ENCODE measurements around the gene RALB. TPM values are rescaled to one million over a fixed set of nuclear protein-coding genes. Genes with fewer than 3 reads are reported as not detected.
A peak's percentile ranks its signal among the peaks of the same experiment; 100 is the strongest.

Gene RALB
- total and polyA plus RNA-seq, 2 donors (not counting 1 experiment from before 2014, with no cell fraction given), result 58.3 to 73.9 TPM

- Histone ChIP-seq H3K9ac (ENCODE audit: insufficient read depth, low read length) (no peak overlapping the region), H3K36me3 (ENCODE audit: control insufficient read depth, insufficient read depth, low read length) (no peaks in the 10 kb centered on the region), H3K27ac (ENCODE audit: insufficient read depth, low read length) (no peak overlapping the region), H2AFZ (ENCODE audit: low read length) (no peak overlapping the region), H3K4me1 (ENCODE audit: control insufficient read depth, extremely low read depth, insufficient read depth, low read length) (no peaks in the 10 kb centered on the region), H3K9me3 (ENCODE audit: control insufficient read depth, insufficient read depth, low read depth, low read length) (no peaks in the 10 kb centered on the region), H3K27me3 (ENCODE audit: control insufficient read depth, insufficient read depth, low read length) (peaks cover 9% of the 10 kb centered on the region), H3K79me2 (ENCODE audit: control insufficient read depth, insufficient read depth, low read length) (no peaks in the 10 kb centered on the region), H3K4me3 (replicated peaks in 1 of 4; ENCODE audit: control extremely low read depth in 1 of 4, insufficient read depth in 1 of 4, low read depth in 3 of 4, low read length in 4 of 4) (no peak overlapping the region), H3K4me2 (ENCODE audit: extremely low read depth, insufficient read depth, low read length) (no peak overlapping the region), H4K20me1 (ENCODE audit: control insufficient read depth, extremely low read depth, insufficient read depth, low read length) (no peaks in the 10 kb centered on the region)
- no peak for TF ChIP-seq EZH2 (IDR thresholded peaks at IDR 0.05; ENCODE audit: low read length, missing control alignments)
- TF ChIP-seq CTCF (conservative IDR thresholded peaks at IDR 0.05 in 1 of 2, IDR thresholded peaks at IDR 0.05 in 1 of 2; ENCODE audit: low read depth in 1 of 2, low read length in 2 of 2), result no peak
- peak in 1 of 2 donors; percentile 49 for DNase-seq (ENCODE audit: low read depth in 2 of 2)
These were observed 6.9 kb upstream of the RALB start for GRCh38 chr2:120245520-120246332.

- Histone ChIP-seq H3K9me3 (ENCODE audit: control insufficient read depth, insufficient read depth, low read depth, low read length) (no peaks in the 10 kb centered on the region), H3K9ac (ENCODE audit: insufficient read depth, low read length) (no peak overlapping the region), H3K27me3 (ENCODE audit: control insufficient read depth, insufficient read depth, low read length) (peaks cover 9% of the 10 kb centered on the region), H3K4me3 (replicated peaks in 1 of 4; ENCODE audit: control extremely low read depth in 1 of 4, insufficient read depth in 1 of 4, low read depth in 3 of 4, low read length in 4 of 4) (no peak overlapping the region), H3K4me2 (ENCODE audit: extremely low read depth, insufficient read depth, low read length) (no peak overlapping the region), H2AFZ (ENCODE audit: low read length) (no peak overlapping the region), H3K27ac (ENCODE audit: insufficient read depth, low read length) (no peak overlapping the region), H3K79me2 (ENCODE audit: control insufficient read depth, insufficient read depth, low read length) (no peaks in the 10 kb centered on the region), H3K4me1 (ENCODE audit: control insufficient read depth, extremely low read depth, insufficient read depth, low read length) (no peaks in the 10 kb centered on the region), H4K20me1 (ENCODE audit: control insufficient read depth, extremely low read depth, insufficient read depth, low read length) (no peaks in the 10 kb centered on the region), H3K36me3 (ENCODE audit: control insufficient read depth, insufficient read depth, low read length) (no peaks in the 10 kb centered on the region)
- no peak for DNase-seq (ENCODE audit: low read depth in 2 of 2)
- TF ChIP-seq CTCF (conservative IDR thresholded peaks at IDR 0.05 in 1 of 2, IDR thresholded peaks at IDR 0.05 in 1 of 2; ENCODE audit: low read depth in 1 of 2, low read length in 2 of 2) (no peak), EZH2 (IDR thresholded peaks at IDR 0.05; ENCODE audit: low read length, missing control alignments) (no peak)
These were observed 5.9 kb upstream of the RALB start for GRCh38 chr2:120246546-120247300.

GRCh38 chr2:120247851-120248250 lies 4.8 kb upstream of the RALB start:
- Histone ChIP-seq H3K4me2 (ENCODE audit: extremely low read depth, insufficient read depth, low read length) (no peak overlapping the region), H4K20me1 (ENCODE audit: control insufficient read depth, extremely low read depth, insufficient read depth, low read length) (no peaks in the 10 kb centered on the region), H3K9me3 (ENCODE audit: control insufficient read depth, insufficient read depth, low read depth, low read length) (no peaks in the 10 kb centered on the region), H3K4me3 (replicated peaks in 1 of 4; ENCODE audit: control extremely low read depth in 1 of 4, insufficient read depth in 1 of 4, low read depth in 3 of 4, low read length in 4 of 4) (no peak overlapping the region), H3K27me3 (ENCODE audit: control insufficient read depth, insufficient read depth, low read length) (peaks cover 9% of the 10 kb centered on the region), H3K79me2 (ENCODE audit: control insufficient read depth, insufficient read depth, low read length) (no peaks in the 10 kb centered on the region), H3K27ac (ENCODE audit: insufficient read depth, low read length) (no peak overlapping the region), H3K9ac (ENCODE audit: insufficient read depth, low read length) (no peak overlapping the region), H2AFZ (ENCODE audit: low read length) (no peak overlapping the region), H3K36me3 (ENCODE audit: control insufficient read depth, insufficient read depth, low read length) (no peaks in the 10 kb centered on the region), H3K4me1 (ENCODE audit: control insufficient read depth, extremely low read depth, insufficient read depth, low read length) (no peaks in the 10 kb centered on the region)
- no peak for TF ChIP-seq EZH2 (IDR thresholded peaks at IDR 0.05; ENCODE audit: low read length, missing control alignments)
- TF ChIP-seq CTCF (conservative IDR thresholded peaks at IDR 0.05 in 1 of 2, IDR thresholded peaks at IDR 0.05 in 1 of 2; ENCODE audit: low read depth in 1 of 2, low read length in 2 of 2), result no peak
- DNase-seq (ENCODE audit: low read depth in 2 of 2), result no peak
